ENCODE measurements around the gene ATP6V1G1.
"Not testable (repeated sequence)": the region's sequence is repeated elsewhere in the genome, so short reads cannot be mapped to it uniquely, and the experiment has no call there.

The ATP6V1G1 gene, protein sequence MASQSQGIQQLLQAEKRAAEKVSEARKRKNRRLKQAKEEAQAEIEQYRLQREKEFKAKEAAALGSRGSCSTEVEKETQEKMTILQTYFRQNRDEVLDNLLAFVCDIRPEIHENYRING

DNA sequence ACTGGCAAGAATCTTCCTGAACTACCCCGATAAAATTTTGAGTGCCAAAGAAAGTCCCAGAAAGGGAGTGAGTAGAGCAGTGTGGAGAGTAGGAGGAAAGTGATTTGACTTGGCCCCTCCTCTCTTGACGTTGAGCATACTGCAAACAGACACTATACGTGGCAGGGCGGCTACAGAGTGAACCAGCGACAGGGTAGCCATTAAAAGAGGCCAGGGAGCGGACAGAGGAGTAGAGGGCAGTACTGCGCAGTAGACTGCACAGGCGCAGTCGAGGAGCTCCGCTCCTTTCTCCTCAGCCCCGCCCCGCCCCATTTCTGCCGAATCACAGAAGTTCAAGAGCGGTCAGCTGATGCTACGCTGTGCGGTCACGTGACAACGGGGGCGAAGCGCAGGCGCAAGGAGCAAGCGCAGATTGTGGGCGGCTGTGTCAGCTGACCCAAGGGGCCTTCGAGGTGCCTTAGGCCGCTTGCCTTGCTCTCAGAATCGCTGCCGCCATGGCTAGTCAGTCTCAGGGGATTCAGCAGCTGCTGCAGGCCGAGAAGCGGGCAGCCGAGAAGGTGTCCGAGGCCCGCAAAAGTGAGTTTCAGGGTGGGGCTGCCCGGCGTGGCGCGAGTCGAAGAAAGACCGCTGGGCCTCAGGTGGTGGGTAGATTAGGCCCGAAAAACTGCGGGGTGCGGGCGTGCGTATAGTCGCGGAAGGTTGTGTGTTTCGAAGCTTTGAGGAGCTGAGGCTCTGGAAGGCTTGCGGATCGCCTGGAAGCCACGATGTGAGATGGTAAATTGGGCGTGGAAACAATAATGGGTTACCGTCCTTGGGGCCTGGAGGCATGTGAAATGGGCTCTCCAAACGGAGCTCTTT is at the start of gene ATP6V1G1:
Gene ATP6V1G1 (plus strand): TSS at position 425 of the 858 bp plus-strand sequence. CDS start 70 bp downstream, at position 495.
- peak; percentile 96 for DNase-seq (ENCODE audit: low read depth)

DNA sequence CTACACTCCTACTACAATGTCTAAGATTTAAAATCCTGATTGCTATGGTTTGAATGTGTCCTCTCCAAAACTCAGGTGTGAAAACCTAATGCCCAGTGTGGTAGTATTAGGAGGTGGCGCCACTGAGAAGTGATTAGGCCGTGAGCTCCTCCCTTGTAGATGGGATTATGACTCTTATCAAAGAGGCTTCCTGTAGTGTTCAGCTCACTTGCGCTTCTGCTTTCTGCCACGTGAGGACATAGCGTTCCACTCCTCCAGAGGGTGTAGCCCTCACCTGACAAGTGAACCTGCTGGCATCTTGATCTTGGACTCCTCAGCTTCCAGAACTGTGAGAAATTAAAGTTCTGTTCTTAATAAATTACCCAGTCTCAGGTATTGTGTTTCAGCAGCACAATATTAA is 49.3 kb upstream of the ATP6V1G1 start:
- DNase-seq (ENCODE audit: low read depth): no peak

DNA sequence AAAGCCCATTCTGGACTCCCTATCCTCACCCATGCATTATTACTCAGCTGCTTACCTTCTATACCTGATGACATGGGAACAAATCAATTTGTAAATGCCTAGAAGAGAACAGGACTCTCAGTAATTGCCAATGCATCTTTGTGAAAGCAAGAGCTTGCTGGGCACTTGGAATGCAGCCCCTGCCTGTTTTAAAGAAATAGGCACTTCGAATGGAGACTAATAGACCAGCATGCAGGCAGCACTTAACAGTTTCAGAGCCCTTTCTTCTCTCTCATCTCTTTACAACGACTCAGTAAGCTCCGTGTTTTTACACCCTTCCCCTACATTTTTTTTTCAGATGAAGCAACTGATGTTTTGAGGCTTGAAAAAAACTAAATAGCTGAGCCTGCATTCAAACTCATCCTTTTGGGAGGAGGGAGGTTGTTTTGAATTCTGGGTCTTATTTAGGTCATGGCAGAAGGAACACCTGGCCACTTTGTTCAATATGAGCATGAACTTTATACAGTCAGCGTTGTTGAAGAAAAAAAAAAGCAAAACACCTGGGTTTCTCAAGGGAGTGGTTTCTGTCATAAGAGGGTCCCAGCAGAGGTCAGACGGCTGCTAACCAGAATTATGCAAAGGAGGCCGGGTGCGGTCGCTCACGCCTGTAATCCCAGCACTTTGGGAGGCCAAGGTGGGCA is 47.7 kb upstream of the ATP6V1G1 start:
- no peak for DNase-seq (ENCODE audit: low read depth)

DNA sequence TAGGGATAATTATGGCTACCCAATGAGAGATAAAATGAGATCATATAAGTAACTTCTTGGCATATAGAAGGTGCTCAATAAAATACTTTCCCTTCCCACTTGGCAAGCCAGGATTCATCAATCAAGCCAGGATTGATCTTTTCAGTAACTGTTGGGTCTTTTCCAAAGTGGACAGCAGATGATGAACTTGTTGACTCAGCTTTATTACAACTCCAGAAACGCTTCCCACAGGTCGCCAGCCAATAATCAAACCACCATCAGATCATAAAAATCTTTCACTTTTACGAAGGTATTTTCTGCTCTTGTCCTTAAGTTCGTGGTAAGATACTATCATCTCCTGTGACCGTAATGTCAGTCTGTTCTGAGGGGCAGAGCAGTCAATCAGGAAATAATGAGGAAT is 42.5 kb upstream of the ATP6V1G1 start:
- no peak for DNase-seq (ENCODE audit: low read depth)

DNA sequence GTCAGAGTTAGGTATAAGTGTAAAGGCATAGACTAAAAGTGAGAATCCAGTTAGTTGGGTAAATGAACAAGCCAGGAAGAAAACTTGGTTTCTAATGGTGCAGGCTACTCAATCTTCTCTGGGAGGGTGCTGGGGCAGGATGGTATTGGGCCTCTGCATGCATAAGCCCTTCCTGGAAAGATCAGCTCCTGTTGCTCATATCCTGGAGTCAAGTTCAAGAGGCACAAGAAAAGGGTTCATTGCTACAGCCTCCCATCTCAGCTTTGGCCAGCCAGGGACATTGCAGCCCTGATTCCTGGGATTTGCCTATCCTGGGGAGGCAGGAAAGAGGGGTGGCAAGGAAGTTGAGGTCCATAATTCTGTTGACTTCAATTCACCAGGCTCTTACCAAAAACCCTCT is 40.7 kb upstream of the ATP6V1G1 start:
- no peak for DNase-seq (ENCODE audit: low read depth)

DNA sequence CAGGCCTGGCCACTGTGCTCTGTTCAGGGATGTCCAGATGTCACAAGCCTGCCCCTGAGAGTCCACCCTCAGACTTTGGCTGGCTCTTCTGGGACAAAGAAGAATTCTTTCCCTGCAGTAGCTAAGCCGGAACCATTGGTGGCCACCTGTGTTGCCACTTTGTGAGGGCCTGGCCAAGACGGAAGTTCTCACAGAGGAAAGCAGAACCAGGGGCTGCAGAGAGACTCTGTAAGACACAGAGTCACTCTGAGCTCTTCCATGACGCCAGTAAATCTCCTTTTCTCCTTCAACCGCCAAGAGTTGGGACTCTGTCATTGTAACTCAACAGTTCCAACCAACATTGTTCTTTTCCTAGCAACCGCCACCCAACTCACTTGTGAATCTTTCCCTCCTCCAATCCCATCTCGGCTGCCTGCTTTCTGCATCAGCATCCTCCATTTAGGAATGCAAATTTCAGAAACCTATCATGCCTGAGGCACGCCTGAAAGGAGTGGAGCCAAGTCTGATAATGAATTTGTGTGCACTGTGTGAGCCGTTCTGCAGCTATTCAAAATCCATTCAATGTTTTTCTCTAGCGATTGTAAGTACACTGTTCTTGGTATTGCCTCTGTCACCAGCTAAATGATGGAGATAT is 37.8 kb upstream of the ATP6V1G1 start:
- DNase-seq (ENCODE audit: low read depth): peak; percentile 18

DNA sequence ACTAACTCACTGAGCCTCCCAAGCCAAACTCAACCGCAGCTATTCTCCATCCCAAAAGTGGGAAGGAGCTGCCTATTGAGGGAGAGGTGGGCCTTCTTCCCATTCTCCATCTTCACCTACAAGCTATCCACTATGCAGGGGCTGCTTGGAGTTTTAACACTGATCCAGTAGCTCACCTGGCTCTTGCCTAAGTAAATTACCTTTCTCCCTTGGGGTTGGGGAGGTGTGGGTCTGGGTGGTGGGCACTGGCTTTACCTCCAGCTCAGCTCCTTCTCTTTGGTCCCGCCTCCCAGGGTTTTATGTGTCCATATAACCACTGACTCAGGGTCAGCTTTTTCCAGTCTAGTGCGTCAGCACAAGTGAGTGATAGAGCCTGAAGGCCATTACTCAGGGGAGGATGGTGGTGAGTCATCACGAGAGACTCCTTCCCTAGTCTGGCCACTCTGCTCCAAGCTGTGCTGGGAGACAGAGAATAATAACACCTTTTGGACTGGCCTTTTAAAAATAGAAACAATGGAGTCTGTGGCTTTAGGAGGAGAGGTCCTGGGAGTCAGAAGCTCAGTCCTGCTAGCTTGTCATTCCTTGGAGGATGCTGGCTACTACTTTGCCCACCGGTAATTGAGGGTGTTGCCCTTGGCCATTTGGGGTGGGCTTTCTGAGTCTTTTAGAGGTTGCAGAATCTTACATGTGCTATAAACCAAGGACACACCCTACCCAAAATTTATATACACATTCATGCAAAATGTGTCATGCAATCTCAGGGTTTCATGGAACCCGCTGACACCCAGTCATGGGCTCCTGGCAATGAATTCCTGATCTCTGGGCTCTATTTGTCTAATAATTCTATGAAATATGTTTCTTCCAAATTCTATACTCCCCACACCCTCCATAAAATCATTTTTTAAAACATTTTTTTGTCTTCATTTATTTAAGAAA is 35.6 kb upstream of the ATP6V1G1 start:
- peak; percentile 97 for DNase-seq (ENCODE audit: low read depth)

DNA sequence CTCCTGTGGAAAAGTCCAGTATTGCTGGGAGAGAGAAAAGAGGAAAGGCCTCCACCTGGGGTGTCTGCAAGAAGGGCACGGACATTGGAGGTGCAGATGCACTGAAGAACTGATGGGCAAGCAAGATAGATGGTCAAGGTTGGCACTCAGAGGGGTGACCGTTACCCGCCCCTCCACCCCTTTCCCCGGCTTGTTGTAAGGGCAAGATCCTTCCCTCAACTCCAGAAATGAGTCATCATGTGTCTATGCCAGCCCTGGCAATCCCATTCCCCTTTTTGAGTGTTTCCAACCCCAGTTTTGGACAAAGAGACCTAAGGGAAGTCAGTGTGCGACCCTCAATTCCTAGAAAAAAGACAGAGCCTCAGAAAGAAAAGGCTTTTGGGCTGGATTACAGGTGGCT is 34.9 kb upstream of the ATP6V1G1 start:
- DNase-seq (ENCODE audit: low read depth): no peak

DNA sequence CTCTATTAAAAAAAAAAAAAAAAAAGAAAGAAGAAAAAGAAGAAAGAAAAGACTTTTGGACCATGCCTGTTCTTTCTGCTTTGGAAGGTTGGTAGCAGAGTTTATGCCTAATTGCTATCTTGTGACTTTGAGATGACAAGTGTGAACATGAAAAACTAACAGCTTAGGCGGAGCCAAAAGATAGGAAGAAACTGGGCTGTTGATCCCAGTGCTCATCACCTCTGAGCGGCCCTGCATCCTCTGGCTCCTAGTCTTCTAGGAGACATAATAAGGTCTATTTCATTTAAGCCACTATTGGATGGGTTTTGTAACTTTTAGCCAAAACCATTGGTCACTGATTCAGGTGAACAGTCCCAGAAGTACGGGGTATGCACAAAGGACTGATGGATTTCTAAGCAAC is 34.4 kb upstream of the ATP6V1G1 start:
- no peak for DNase-seq (ENCODE audit: low read depth)

DNA sequence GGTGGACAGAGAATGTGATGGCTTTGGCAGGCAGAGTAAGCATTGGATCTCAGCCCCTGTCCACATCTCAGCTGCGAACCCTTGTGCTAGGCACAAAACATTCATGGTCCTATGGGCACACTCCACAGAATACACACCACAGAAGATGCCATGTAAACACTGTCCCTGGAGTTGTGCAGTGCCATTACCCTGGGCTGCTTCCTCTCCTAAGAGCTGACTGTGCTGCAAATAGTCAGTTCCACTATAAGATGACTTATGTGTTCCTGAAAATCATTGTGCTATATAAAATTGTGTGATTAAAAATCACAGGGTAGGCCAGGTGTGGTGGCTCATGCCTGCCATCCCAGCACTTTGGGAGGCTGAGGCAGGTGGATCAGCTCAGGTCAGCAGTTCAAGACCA is 31.9 kb upstream of the ATP6V1G1 start:
- DNase-seq (ENCODE audit: low read depth): no peak

DNA sequence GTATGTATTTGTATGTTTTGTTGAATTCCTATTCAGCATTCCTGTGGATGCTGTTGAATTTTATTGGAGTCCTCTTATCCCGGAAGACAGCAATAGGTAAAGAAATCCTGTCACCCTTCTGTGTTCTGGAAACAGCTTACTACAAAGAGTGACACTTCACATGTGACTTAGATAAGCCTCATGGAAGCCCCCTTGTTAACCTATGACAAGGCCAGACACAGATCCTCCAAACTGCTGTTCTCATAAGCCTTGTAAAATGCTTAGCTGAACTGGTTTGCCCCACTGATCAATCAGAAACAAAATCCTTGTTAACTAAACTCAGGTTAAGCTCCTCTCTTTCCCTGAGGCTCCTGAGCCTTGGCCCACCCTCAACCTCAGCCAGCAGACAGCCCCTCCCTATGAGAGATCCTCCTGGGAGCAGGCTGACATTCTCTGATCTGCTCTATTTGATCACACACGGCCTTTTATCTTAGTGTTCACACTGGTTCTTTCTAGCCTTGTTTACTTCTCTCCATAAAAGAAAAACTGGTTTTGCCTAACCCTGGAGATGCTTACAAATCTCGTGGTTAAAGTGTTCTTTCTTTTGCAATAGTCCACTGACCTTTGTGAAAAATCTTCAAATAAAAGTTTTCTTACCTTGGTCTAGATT is 29.4 kb upstream of the ATP6V1G1 start:
- no peak for DNase-seq (ENCODE audit: low read depth)

DNA sequence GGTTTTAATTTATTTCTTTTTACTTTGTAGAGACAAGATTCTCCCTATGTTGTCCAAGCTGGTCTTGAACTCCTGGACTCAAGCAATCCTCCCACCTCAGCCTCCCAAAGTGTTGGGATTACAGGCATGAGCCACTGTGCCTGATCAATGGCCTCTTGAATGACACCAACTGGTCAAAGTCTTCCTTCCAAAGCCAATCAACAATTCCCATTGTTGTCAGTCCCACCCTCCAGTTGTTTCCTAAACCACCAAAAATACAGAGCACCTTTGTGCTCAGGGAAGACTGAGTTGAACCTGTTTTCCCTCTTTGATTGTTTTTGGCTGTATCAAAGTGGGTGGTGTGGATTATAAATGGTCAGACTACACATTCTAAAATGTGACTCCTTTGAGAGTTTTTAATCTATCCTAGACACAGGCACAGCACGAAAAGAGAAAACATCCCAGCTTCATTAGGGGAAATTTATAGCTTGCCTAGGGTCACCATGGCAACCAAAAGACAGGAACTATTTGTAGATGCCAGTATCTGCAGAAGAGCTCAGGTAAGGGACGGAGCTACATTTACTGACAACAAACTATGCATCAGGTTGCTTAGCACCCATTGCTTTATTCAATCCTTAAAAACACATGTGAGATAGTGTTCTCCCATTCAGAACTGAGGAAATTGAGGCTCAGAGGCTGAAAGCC is 27.6 kb upstream of the ATP6V1G1 start:
- no peak for DNase-seq (ENCODE audit: low read depth)

DNA sequence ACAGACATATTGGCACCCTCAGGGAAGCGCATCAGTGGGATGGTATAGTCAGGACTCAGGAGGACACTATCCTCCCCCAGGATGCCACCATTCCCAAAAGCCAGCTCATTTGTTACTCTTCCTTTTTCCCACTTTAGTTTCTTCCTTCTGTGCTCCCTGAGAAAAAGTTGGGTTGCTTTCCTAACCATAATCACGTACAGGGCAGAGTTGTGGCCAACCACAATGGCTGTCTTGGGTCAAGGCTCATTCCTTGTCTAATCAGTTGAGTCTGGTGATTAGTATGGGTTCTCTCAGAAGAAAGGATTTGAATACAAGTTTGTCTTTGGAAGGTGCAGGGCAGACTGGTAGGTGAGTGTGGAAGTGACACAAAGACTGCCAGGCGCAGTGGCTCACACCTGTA is 26.6 kb upstream of the ATP6V1G1 start:
- DNase-seq (ENCODE audit: low read depth): no peak

DNA sequence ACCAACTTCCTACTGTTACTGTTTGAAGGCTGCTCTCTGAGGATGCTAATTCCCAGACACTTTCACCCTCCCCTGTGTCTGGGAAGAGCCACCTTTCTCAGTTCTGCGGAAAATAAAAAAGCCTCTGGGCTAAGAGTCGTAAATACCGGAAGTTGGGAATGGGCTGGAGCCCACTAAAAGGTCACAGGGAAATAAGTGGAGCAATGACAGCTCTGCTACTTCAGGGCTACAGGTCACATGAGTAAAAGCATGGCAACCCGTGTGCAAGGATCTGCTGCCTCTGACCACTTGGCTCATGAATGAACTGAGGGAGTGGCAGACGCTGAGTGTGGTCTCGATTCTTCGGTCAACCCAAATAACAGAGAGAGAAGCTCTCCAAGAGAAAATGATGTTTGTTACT is 25.8 kb upstream of the ATP6V1G1 start:
- no peak for DNase-seq (ENCODE audit: low read depth)

DNA sequence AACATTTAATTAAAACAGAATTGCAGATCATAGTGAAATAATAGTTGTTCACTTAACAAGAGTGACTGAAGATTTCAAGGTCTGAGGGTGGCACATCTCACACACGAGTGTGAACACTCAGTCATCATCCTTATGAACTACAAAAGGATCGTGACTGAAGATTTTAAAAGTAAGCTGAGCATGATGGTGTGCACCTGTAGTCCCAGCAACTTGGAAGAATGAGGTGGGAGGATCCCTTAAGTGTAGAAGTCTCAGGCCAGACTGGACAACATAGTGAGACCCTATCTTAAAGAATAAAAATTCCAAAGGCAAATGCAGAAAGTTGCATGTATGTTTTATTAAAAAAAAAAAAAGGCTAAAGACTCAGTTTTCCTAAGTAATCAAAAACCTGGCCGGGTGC is 22.4 kb upstream of the ATP6V1G1 start:
- no peak for DNase-seq (ENCODE audit: low read depth)

DNA sequence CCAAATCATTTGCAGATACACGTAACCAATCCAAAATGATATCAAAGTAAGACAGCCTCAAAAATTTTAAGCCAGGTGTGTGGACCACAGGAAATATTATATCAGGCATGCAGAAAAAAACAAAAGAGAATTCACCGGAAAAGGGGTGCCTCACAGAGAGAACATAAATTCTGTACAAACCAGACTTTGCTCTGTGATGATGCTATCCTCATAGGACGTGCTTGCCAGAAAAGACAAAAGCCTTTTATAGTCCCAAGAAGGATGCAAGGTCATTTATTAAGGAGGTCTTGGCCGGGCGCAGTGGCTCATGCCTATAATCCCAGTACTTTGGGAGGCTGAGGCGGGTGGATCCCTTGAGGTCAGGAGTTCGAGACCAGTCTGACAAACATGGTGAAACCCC is 16.8 kb upstream of the ATP6V1G1 start:
- DNase-seq (ENCODE audit: low read depth): no peak

DNA sequence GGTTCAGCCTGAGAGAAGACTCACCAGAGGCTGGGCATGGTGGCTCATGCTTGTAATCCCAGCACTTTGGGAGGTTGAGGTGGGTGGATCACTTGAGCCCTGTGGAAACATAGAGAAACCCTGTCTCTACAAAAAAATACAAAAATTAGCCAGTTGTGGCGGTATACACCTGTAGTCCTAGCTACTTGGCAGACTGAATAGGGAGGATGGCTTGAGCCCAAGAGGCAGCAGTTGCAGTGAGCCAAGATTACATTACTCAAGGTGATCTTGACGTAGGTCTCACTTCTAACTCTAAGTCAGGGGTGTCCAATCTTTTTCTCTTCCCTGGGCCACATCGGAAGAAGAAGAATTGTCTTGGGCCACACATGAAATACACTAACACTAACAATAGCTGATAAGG is 16.2 kb upstream of the ATP6V1G1 start:
- DNase-seq (ENCODE audit: low read depth): no peak

DNA sequence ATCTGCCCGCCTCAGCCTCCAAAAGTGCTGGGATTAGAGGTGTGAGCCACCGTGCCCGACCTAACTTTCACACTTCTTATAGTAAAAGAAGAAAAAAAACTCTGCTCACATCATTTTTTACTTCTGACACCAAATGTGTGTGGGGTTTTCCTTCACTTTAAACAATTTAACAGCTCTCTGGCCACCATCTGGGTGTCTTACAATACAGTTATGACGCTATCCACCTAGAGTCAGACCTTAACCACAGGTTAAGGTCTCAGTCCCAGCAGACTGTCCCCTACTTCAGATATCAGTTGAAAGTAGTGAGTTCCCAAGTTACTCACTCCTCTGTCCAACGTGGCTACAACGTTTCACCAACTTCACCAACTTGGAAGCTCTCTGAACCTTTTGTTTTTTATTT is 15.4 kb upstream of the ATP6V1G1 start:
- no peak for DNase-seq (ENCODE audit: low read depth)

DNA sequence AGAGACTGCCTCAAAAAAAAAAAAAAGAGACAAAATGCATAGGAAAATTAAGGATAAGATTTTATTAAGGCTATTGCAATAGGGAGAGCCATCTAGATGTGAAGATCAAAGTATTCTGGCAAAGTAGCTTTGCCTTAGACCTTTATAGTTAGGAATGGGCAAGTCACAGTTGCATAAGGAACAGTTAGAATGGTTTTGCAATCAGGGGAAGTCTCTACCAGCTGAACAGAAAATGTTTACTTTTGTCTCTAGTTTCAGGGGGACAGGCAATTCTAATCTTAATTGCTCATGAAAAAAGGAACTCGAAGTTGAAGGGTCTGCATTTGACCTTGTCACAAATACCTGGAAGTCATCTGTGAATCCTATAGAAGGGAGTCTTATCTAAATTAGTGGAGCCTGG is 13.1 kb upstream of the ATP6V1G1 start:
- DNase-seq (ENCODE audit: low read depth): no peak

DNA sequence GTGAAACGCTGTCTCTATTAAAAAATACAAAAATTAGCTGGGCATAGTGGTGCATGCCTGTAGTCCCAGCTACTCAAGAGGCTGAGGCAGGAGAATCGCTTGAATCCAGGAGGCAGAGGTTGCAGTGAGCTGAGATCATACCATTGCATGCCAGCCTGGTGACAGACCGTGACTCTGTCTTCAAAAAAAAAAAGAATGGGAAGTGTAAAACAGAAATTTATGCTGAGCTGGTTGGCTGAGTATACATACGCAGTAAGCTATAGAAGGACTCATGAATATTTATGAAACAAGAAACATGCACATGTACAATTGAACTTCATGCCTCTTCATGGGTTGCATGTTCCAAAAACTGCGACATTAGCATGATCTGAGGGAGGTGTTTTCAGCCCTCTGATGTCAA is 10.8 kb upstream of the ATP6V1G1 start:
- not testable (repeated sequence) for DNase-seq (ENCODE audit: low read depth)

DNA sequence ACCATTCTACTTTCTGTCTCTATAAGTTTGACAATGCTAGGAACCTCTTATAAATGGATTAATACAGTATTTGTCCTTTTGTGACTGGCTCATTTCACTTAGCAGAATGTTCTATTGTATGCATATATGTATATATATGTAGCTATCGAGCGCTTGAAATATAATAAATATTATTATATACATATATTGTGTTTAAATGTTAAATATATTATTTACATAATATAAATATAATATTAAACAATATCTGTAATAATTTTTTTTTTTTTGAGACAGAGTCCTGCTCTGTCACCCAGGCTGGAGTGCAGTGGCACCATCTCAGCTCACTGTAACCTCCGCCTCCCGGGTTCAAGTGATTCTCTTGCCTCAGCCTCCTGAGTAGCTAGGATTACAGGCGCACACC is 9.4 kb upstream of the ATP6V1G1 start:
- DNase-seq (ENCODE audit: low read depth): not testable (repeated sequence)

Measured in non-pigmented ciliary epithelial cell (primary cell).